ENCODE data around the gene HSDL2. TPM values are rescaled to one million over a fixed set of nuclear protein-coding genes. Genes with fewer than 3 reads are reported as not detected.

Gene HSDL2
- total RNA-seq, 3 donors from 2014 or later = 35.7 to 40.8 (median 38.1) TPM

- ATAC-seq (no peak), DNase-seq (no peak)
- intact Hi-C loops (cut with DNase I, micrococcal nuclease) = no loop called here
- Histone ChIP-seq H3K4me3 (no peak overlapping the region), H3K4me1 (ENCODE audit: low read depth) (no peaks in the 10 kb centered on the region), H3K9me3 (no peaks in the 10 kb centered on the region), H3K36me3 (ENCODE audit: low read depth) (no peaks in the 10 kb centered on the region)
- TF ChIP-seq, protein P1, sequence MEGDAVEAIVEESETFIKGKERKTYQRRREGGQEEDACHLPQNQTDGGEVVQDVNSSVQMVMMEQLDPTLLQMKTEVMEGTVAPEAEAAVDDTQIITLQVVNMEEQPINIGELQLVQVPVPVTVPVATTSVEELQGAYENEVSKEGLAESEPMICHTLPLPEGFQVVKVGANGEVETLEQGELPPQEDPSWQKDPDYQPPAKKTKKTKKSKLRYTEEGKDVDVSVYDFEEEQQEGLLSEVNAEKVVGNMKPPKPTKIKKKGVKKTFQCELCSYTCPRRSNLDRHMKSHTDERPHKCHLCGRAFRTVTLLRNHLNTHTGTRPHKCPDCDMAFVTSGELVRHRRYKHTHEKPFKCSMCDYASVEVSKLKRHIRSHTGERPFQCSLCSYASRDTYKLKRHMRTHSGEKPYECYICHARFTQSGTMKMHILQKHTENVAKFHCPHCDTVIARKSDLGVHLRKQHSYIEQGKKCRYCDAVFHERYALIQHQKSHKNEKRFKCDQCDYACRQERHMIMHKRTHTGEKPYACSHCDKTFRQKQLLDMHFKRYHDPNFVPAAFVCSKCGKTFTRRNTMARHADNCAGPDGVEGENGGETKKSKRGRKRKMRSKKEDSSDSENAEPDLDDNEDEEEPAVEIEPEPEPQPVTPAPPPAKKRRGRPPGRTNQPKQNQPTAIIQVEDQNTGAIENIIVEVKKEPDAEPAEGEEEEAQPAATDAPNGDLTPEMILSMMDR (IDR thresholded peaks at IDR 0.05) = no peak
These were observed 41.9 kb downstream of the HSDL2 start for GRCh38 chr9:112421771-112422222.

- intact Hi-C loops (cut with DNase I, micrococcal nuclease) = no loop called here
- TF ChIP-seq, protein P1 (IDR thresholded peaks at IDR 0.05) = no peak
- DNase-seq (no peak), ATAC-seq (no peak)
- H3K36me3 ChIP-seq (ENCODE audit: low read depth) = no peaks in the 10 kb centered on the region
- H3K4me1 ChIP-seq (ENCODE audit: low read depth) = no peaks in the 10 kb centered on the region
- H3K9me3 ChIP-seq = no peaks in the 10 kb centered on the region
- H3K4me3 ChIP-seq = no peak overlapping the region
These were observed 42.7 kb downstream of the HSDL2 start for GRCh38 chr9:112422417-112423148.

DNA sequence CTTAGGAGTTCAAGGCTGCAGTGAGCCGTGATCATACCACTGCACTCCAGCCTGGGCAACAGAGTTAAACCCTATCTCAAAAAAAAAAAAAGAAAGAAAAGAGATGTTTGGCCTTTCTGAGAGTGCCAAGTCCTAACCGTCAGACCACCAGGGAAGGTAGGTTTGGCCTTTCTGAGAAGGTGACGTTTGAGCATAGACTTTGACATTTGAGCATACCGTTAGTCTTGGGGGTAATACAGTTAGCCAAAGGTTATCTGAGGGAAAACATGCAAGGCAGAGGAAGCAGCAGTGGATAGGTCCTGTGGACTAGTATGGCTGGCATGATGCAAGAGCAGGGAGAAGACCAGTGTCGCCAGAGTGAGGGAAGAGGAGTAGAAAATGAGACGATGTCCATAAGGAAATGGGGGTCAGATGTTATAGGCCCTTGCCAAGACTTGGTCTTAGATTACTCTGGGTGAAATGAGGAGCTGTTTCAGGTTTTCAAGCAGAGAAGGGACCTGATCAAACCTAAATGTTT lies 50.2 kb downstream of the HSDL2 start:
- no peaks in the 10 kb centered on the region for H3K9me3 ChIP-seq
- DNase-seq (no peak), ATAC-seq (no peak)
- TF ChIP-seq, protein P1 (IDR thresholded peaks at IDR 0.05) = no peak
- no peaks in the 10 kb centered on the region for H3K36me3 ChIP-seq (ENCODE audit: low read depth)
- H3K4me1 ChIP-seq (ENCODE audit: low read depth) = no peaks in the 10 kb centered on the region
- intact Hi-C loops (cut with DNase I, micrococcal nuclease) = no loop called here
- H3K4me3 ChIP-seq = no peak overlapping the region

DNA sequence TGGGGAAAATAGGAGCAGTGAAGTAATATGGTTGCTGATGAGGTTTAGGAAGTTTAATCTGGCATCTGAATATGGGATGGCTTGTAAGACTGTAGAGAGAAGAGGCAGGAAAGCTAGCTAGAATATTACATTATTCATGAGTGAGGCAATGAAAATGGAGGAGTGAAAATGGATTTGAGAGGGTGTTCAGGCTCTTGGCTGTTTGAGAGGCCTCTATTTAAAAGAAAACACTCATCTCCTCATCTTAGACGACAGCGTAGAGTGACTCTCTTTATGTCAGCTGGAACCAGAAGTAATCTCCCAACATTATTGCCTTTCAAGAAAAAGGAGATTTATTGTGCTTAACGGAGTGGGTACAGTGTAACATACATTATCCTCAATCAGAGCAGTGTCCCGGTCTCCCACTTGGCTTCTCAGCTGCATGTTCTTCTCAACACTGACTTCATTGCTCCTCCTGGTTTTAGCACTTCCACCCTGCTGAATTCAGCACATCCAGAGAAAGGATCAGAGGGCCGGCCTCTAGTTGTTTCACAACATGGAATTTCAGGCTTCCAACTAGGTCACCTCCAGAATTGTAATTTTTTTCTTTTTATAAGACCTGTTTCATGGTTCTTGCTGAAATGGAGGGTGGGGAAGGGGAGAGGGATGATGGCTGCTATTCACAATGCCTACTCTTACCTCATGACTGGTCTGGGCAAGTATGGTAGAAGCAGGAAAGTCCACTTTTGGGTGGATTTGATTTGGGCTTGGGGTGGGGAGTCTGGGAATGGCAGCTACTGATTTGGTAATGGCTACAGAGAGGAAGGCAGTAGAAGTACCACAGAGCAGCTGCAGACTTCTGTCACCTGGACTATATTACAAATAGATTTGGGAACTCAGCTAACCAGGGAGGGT lies 53.8 kb downstream of the HSDL2 start:
- no peak overlapping the region for H3K4me3 ChIP-seq
- TF ChIP-seq, protein P1 (IDR thresholded peaks at IDR 0.05) = no peak
- H3K9me3 ChIP-seq = no peaks in the 10 kb centered on the region
- ATAC-seq = no peak
- DNase-seq = no peak
- intact Hi-C loops (cut with DNase I, micrococcal nuclease) = no loop called here
- H3K4me1 ChIP-seq (ENCODE audit: low read depth) = no peaks in the 10 kb centered on the region
- no peaks in the 10 kb centered on the region for H3K36me3 ChIP-seq (ENCODE audit: low read depth)

GRCh38 chr9:112434487-112434886 lies 54.6 kb downstream of the HSDL2 start:
- no peaks in the 10 kb centered on the region for H3K9me3 ChIP-seq
- H3K4me3 ChIP-seq = no peak overlapping the region
- DNase-seq (no peak), ATAC-seq (no peak)
- TF ChIP-seq, protein P1 (IDR thresholded peaks at IDR 0.05) = no peak
- H3K36me3 ChIP-seq (ENCODE audit: low read depth) = no peaks in the 10 kb centered on the region
- no peaks in the 10 kb centered on the region for H3K4me1 ChIP-seq (ENCODE audit: low read depth)
- intact Hi-C loops (cut with DNase I, micrococcal nuclease) = no loop called here
